MM.1S (cell line): ENCODE measurements around the gene NT5C1A.

ENCODE experiments used
- DNase-seq: peaks from one replicate; pipeline ENCODE4 v3.0.0-alpha.2; 2015
- H2AFZ ChIP-seq: fragments of 300-600 bp; sonication (generic); 2 replicates; pipeline ENCODE4 v1.6.0; 2016; ENCODE audit warnings: antibody characterized with exemption, low read length
- H3F3A ChIP-seq: fragments of 300-600 bp; sonication (generic); 2 replicates; pipeline ENCODE4 v1.6.1; 2016; ENCODE audit warnings: mild to moderate bottlenecking, antibody characterized with exemption, low read length, moderate library complexity, mixed read lengths; ENCODE audit not compliant: insufficient read depth
- H3K27ac ChIP-seq: fragments of 300-600 bp; sonication (generic); 2 replicates; pipeline ENCODE4 v1.5.1; 2016; ENCODE audit warnings: mild to moderate bottlenecking, low read length
- H3K27me3 ChIP-seq: fragments of 300-600 bp; sonication (generic); replicated peaks from 2 replicates; pipeline ENCODE4 v1.6.0; 2016; ENCODE audit warnings: low read length; ENCODE audit not compliant: insufficient read depth
- H3K36me3 ChIP-seq: fragments of 300-600 bp; sonication (generic); replicated peaks from 2 replicates; pipeline ENCODE4 v1.6.1; 2016; ENCODE audit warnings: mild to moderate bottlenecking, low read length, mixed read lengths; ENCODE audit not compliant: insufficient read depth
- H3K4me1 ChIP-seq: fragments of 300-600 bp; sonication (generic); 2 replicates; pipeline ENCODE4 v1.6.1; 2016; ENCODE audit warnings: low read length, mixed read lengths
- H3K4me2 ChIP-seq: fragments of 300-600 bp; sonication (generic); 2 replicates; pipeline ENCODE4 v1.6.0; 2016; ENCODE audit warnings: low read depth, low read length
- H3K4me3 ChIP-seq: fragments of 300-600 bp; sonication (generic); 2 replicates; pipeline ENCODE4 v1.5.1; 2016; ENCODE audit warnings: low read length, mixed read lengths
- H3K79me2 ChIP-seq: fragments of 300-600 bp; sonication (generic); 2 replicates; pipeline ENCODE4 v1.6.1; 2016; ENCODE audit warnings: mixed run types, low read length, mixed read lengths
- H3K9ac ChIP-seq: fragments of 300-600 bp; sonication (generic); 2 replicates; pipeline ENCODE4 v1.6.1; 2016; ENCODE audit warnings: low read length, mixed read lengths
- H3K9me2 ChIP-seq: fragments of 300-600 bp; sonication (generic); replicated peaks from 2 replicates; pipeline ENCODE4 v1.6.1; 2016; ENCODE audit warnings: mild to moderate bottlenecking, low read length, mixed read lengths; ENCODE audit not compliant: insufficient read depth
- H3K9me3 ChIP-seq: fragments of 300-600 bp; sonication (generic); replicated peaks from 2 replicates; pipeline ENCODE4 v1.6.1; 2016; ENCODE audit warnings: mild to moderate bottlenecking, low read length, mixed read lengths; ENCODE audit not compliant: insufficient read depth
- H4K20me1 ChIP-seq: fragments of 300-600 bp; sonication (generic); 2 replicates; pipeline ENCODE4 v1.6.1; 2016; ENCODE audit warnings: mild to moderate bottlenecking, low read length, moderate library complexity, mixed read lengths; ENCODE audit not compliant: insufficient read depth
- EZH2 ChIP-seq: fragments of 300-600 bp; sonication (generic); optimal IDR thresholded peaks from 2 replicates; pipeline ENCODE3; 2017; ENCODE audit warnings: low read depth, mild to moderate bottlenecking, antibody characterized with exemption, low read length, mixed read lengths
- EZH2phosphoT487 ChIP-seq: fragments of 300-600 bp; sonication (generic); IDR thresholded peaks from 2 replicates; pipeline ENCODE4 v1.6.1; 2018; ENCODE audit warnings: antibody characterized with exemption, low read length
- TF ChIP-seq, protein P1 (sequence below): fragments of 300-600 bp; sonication (generic); IDR thresholded peaks from 2 replicates; pipeline ENCODE4 v1.5.1; 2016; ENCODE audit warnings: antibody characterized with exemption, low read length, mixed read lengths

NT5C1A gene

GRCh38 chr1:39647247-39647646, 24.7 kb downstream of the NT5C1A start:
- Histone ChIP-seq H3K4me3 (no peak overlapping the region), H4K20me1 (no peaks in the 10 kb centered on the region), H3K9me3 (no peaks in the 10 kb centered on the region), H3K79me2 (no peaks in the 10 kb centered on the region), H3K4me2 (no peak overlapping the region), H3F3A (no peaks in the 10 kb centered on the region), H2AFZ (no peak overlapping the region), H3K27ac (no peak overlapping the region), H3K4me1 (no peaks in the 10 kb centered on the region), H3K27me3 (no peaks in the 10 kb centered on the region), H3K36me3 (no peaks in the 10 kb centered on the region), H3K9me2 (no peaks in the 10 kb centered on the region), H3K9ac (no peak overlapping the region)
- TF ChIP-seq, protein P1, sequence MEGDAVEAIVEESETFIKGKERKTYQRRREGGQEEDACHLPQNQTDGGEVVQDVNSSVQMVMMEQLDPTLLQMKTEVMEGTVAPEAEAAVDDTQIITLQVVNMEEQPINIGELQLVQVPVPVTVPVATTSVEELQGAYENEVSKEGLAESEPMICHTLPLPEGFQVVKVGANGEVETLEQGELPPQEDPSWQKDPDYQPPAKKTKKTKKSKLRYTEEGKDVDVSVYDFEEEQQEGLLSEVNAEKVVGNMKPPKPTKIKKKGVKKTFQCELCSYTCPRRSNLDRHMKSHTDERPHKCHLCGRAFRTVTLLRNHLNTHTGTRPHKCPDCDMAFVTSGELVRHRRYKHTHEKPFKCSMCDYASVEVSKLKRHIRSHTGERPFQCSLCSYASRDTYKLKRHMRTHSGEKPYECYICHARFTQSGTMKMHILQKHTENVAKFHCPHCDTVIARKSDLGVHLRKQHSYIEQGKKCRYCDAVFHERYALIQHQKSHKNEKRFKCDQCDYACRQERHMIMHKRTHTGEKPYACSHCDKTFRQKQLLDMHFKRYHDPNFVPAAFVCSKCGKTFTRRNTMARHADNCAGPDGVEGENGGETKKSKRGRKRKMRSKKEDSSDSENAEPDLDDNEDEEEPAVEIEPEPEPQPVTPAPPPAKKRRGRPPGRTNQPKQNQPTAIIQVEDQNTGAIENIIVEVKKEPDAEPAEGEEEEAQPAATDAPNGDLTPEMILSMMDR, result no peak
- no peak for TF ChIP-seq EZH2phosphoT487
- TF ChIP-seq EZH2, result no peak
- DNase-seq, result no peak

GRCh38 chr1:39646232-39647081, 25.4 kb downstream of the NT5C1A start:
- no peak overlapping the region for H3K9ac ChIP-seq
- TF ChIP-seq, protein P1, result no peak
- no peak for TF ChIP-seq EZH2phosphoT487
- TF ChIP-seq EZH2, result no peak
- no peaks in the 10 kb centered on the region for H3K9me3 ChIP-seq
- no peak for DNase-seq
- H3K4me1 ChIP-seq, result no peaks in the 10 kb centered on the region
- no peak overlapping the region for H2AFZ ChIP-seq
- no peaks in the 10 kb centered on the region for H3K36me3 ChIP-seq
- no peaks in the 10 kb centered on the region for H4K20me1 ChIP-seq
- H3K79me2 ChIP-seq, result no peaks in the 10 kb centered on the region
- no peaks in the 10 kb centered on the region for H3K27me3 ChIP-seq
- no peaks in the 10 kb centered on the region for H3K9me2 ChIP-seq
- no peak overlapping the region for H3K4me3 ChIP-seq
- H3K27ac ChIP-seq, result no peak overlapping the region
- H3K4me2 ChIP-seq, result no peak overlapping the region
- no peaks in the 10 kb centered on the region for H3F3A ChIP-seq

DNA sequence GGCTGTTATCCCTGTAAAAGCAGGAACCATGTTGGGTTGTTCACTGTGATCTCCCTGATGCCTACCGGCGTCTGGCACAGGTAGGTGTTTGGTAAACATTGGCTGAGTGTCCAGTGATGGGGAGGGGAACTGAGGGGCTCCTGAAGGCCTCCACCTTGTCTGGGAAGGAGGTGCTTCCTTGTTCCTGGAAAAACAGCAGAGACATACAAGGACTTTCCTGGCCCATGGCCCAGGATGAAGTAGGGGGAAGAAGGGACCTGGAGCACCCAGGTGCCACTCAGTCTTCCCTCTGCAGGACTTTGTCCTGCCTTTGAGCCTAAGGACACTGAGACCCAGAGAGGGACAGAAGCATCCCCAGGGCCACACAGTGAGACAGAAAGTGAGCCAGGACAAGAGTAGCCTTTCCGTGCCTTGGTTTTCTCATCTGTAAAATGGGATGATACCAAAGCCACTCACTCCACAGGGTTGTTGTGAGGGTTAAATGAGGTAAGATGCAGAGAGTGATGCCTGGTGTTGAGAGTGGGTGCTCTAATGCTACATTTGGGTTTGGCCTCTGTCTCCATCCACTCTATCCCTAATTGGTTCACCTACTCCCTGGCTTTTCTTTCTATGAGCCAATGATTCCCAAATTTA, 26.4 kb downstream of the NT5C1A start:
- H3K9ac ChIP-seq, result no peak overlapping the region
- no peaks in the 10 kb centered on the region for H3K9me3 ChIP-seq
- no peaks in the 10 kb centered on the region for H3K36me3 ChIP-seq
- H3F3A ChIP-seq, result no peaks in the 10 kb centered on the region
- no peak overlapping the region for H3K4me2 ChIP-seq
- no peak overlapping the region for H2AFZ ChIP-seq
- no peak overlapping the region for H3K4me3 ChIP-seq
- H3K27me3 ChIP-seq, result no peaks in the 10 kb centered on the region
- TF ChIP-seq, protein P1, result no peak
- TF ChIP-seq EZH2, result no peak
- no peak for TF ChIP-seq EZH2phosphoT487
- no peak overlapping the region for H3K27ac ChIP-seq
- no peaks in the 10 kb centered on the region for H3K9me2 ChIP-seq
- no peaks in the 10 kb centered on the region for H3K79me2 ChIP-seq
- H3K4me1 ChIP-seq, result no peaks in the 10 kb centered on the region
- H4K20me1 ChIP-seq, result no peaks in the 10 kb centered on the region
- no peak for DNase-seq
